PC-3 (cell line): ENCODE data around the gene C2. TPM values are rescaled to one million over a fixed set of nuclear protein-coding genes. Genes with fewer than 3 reads are reported as not detected.

Experiments
- ATAC-seq: fragments of 200-7000 bp; cut with Tn5 transposase; 2 replicates; pipeline ENCODE4 v1.9.1; 2020; ENCODE audit warnings: mild to moderate bottlenecking, moderate library complexity
- BruUV-seq: library from RNA; stranded (reverse); fragments of 400-500 nt; replicated peaks from 2 replicates; lab custom pipeline; 2021; lab: Mats Ljungman, UMichigan
- CTCF ChIA-PET: fragments of 300-600 bp; sonication (Branson Sonifier 250); formaldehyde crosslinking; loops from one replicate; lab custom pipeline; 2022; ENCODE audit warnings: antibody characterized with exemption; lab: Charles Lee
- POLR2A ChIA-PET: fragments of 300-600 bp; sonication (Branson Sonifier 250); formaldehyde crosslinking; loops from one replicate; lab custom pipeline; 2022; ENCODE audit warnings: antibody characterized with exemption; ENCODE audit not compliant: unreplicated experiment; lab: Charles Lee
- DNase-seq: peaks from one replicate; pipeline ENCODE4 v3.0.0-alpha.2; 2015
- H2AFZ ChIP-seq: fragments of 300-600 bp; sonication (generic); 2 replicates; pipeline ENCODE4 v1.6.0; 2016; ENCODE audit warnings: antibody characterized with exemption, low read length
- H3F3A ChIP-seq: fragments of 300-600 bp; sonication (generic); one replicate; pipeline ENCODE4 v1.6.0; 2017; ENCODE audit warnings: antibody characterized with exemption, low read length, control low read depth, mild to moderate bottlenecking; ENCODE audit not compliant: unreplicated experiment
- H3K27ac ChIP-seq: fragments of 300-600 bp; sonication (generic); 2 replicates; pipeline ENCODE4 v1.5.1; 2016; ENCODE audit warnings: mild to moderate bottlenecking, low read length
- H3K27me3 ChIP-seq: fragments of 300-600 bp; sonication (generic); 2 replicates; pipeline ENCODE4 v1.6.1; 2016; ENCODE audit warnings: low read length, mixed read lengths
- H3K36me3 ChIP-seq: fragments of 300-600 bp; sonication (generic); 2 replicates; pipeline ENCODE4 v1.6.1; 2016; ENCODE audit warnings: low read depth, mixed run types, low read length, mixed read lengths
- H3K4me1 ChIP-seq: fragments of 300-600 bp; sonication (generic); 2 replicates; pipeline ENCODE4 v1.5.1; 2016; ENCODE audit warnings: low read length; ENCODE audit not compliant: insufficient read depth
- H3K4me2 ChIP-seq: fragments of 300-600 bp; sonication (generic); 2 replicates; pipeline ENCODE4 v1.6.0; 2016; ENCODE audit warnings: low read length
- H3K4me3 ChIP-seq: fragments of 300-600 bp; sonication (generic); 2 replicates; pipeline ENCODE4 v1.5.1; 2016; ENCODE audit warnings: mild to moderate bottlenecking, low read length, mixed read lengths
- H3K79me2 ChIP-seq: fragments of 300-600 bp; sonication (generic); 2 replicates; pipeline ENCODE4 v1.6.1; 2017; ENCODE audit warnings: low read length, mixed read lengths
- H3K9ac ChIP-seq: fragments of 300-600 bp; sonication (generic); 2 replicates; pipeline ENCODE4 v1.6.0; 2016; ENCODE audit warnings: mild to moderate bottlenecking, low read length
- H3K9me2 ChIP-seq: fragments of 300-600 bp; sonication (generic); replicated peaks from 2 replicates; pipeline ENCODE4 v1.6.1; 2016; ENCODE audit warnings: mixed run types, low read length, mixed read lengths
- H3K9me3 ChIP-seq: fragments of 300-600 bp; sonication (generic); 2 replicates; pipeline ENCODE4 v1.6.1; 2016; ENCODE audit warnings: low read length, mixed read lengths
- H4K20me1 ChIP-seq: fragments of 300-600 bp; sonication (generic); 2 replicates; pipeline ENCODE4 v1.6.1; 2016; ENCODE audit warnings: low read length, mixed read lengths
- CTCF ChIP-seq: fragments of 300-600 bp; sonication (generic); conservative IDR thresholded peaks from 2 replicates; pipeline ENCODE4 v1.5.1; 2017; ENCODE audit warnings: antibody characterized with exemption, low read depth, mild to moderate bottlenecking, low read length
- EZH2 ChIP-seq: fragments of 300-600 bp; sonication (generic); IDR thresholded peaks from one replicate; pipeline ENCODE4 v1.6.1; 2017; ENCODE audit warnings: antibody characterized with exemption, mild to moderate bottlenecking, low read length; ENCODE audit not compliant: unreplicated experiment
- EZH2phosphoT487 ChIP-seq: fragments of 300-600 bp; sonication (generic); IDR thresholded peaks from 2 replicates; pipeline ENCODE4 v1.6.1; 2018; ENCODE audit warnings: mild to moderate bottlenecking, antibody characterized with exemption, low read length, borderline replicate concordance
- intact Hi-C: fragments of 100-400 bp; cut with micrococcal nuclease; formaldehyde crosslinking; loops from 2 replicates; pipeline ENCODE4 v1.9.0; 2023
- total RNA-seq: library from RNA; depleted of rRNA; stranded (reverse); fragments of >200 nt; gene quantifications from 2 replicates; pipeline ENCODE4 v1.2.3, GENCODE V29; 2014

C2 gene
- total RNA-seq, 1 experiment from 2014 or later: not detected

GRCh38 chr6:31884528-31885035 lies 42.9 kb upstream of the C2 start:
- ChIA-PET CTCF (no interaction called here), POLR2A (interaction anchor here (1.1 kb wide), 1 partner anchor 9 kb away, joined by 3 read pairs; no protein-coding TSS in a partner anchor)
- DNase-seq (no peak), ATAC-seq (no peak)
- no peak overlapping the region for H2AFZ ChIP-seq
- H3K4me2 ChIP-seq: no peak overlapping the region
- no peaks in the 10 kb centered on the region for H3F3A ChIP-seq
- no peaks in the 10 kb centered on the region for H4K20me1 ChIP-seq
- no peak overlapping the region for H3K4me3 ChIP-seq
- intact Hi-C loops: no loop called here
- TF ChIP-seq EZH2 (no peak), CTCF (no peak)
- H3K27me3 ChIP-seq: no peaks in the 10 kb centered on the region
- peaks cover 60% of the 10 kb centered on the region for H3K36me3 ChIP-seq
- no peaks in the 10 kb centered on the region for H3K9me3 ChIP-seq
- no peak overlapping the region for H3K9ac ChIP-seq
- no peak overlapping the region for H3K27ac ChIP-seq
- H3K4me1 ChIP-seq: peaks cover 2% of the 10 kb centered on the region
- no peaks in the 10 kb centered on the region for H3K79me2 ChIP-seq
- no peaks in the 10 kb centered on the region for H3K9me2 ChIP-seq
- no TSS peak for BruUV-seq

- TF ChIP-seq EZH2 (no peak), CTCF (no peak), EZH2phosphoT487 (no peak)
- ChIA-PET CTCF (no interaction called here), POLR2A (no interaction called here)
- no peak for DNase-seq
- intact Hi-C loops: no loop called here
- Histone ChIP-seq H3K9me3 (no peaks in the 10 kb centered on the region), H3K4me2 (no peak overlapping the region), H3K4me1 (no peaks in the 10 kb centered on the region), H3K27me3 (no peaks in the 10 kb centered on the region), H3K9ac (no peak overlapping the region), H3F3A (no peaks in the 10 kb centered on the region), H4K20me1 (no peaks in the 10 kb centered on the region), H3K9me2 (no peaks in the 10 kb centered on the region), H3K79me2 (no peaks in the 10 kb centered on the region), H3K36me3 (peaks cover 52% of the 10 kb centered on the region), H3K27ac (no peak overlapping the region), H2AFZ (no peak overlapping the region), H3K4me3 (no peak overlapping the region)
- no peak for ATAC-seq
- no TSS peak for BruUV-seq
Measured at GRCh38 chr6:31886541-31886991, 41.0 kb upstream of the C2 start.

GRCh38 chr6:31887173-31888007 lies 40.1 kb upstream of the C2 start:
- ChIA-PET CTCF (interaction anchor here (0.6 kb wide), 2 partner anchors 10 to 31 kb away, joined by 4 to 7 read pairs; partner anchors contain the start of gene EHMT2), POLR2A (no interaction called here)
- no peak for TF ChIP-seq EZH2phosphoT487
- no peak for TF ChIP-seq EZH2
- no peak for TF ChIP-seq CTCF
- Histone ChIP-seq H3K9me2 (no peaks in the 10 kb centered on the region), H2AFZ (no peak overlapping the region), H3K9ac (no peak overlapping the region), H3K4me2 (no peak overlapping the region), H4K20me1 (no peaks in the 10 kb centered on the region), H3K36me3 (peaks cover 60% of the 10 kb centered on the region), H3K4me1 (no peaks in the 10 kb centered on the region), H3K9me3 (no peaks in the 10 kb centered on the region), H3K27me3 (no peaks in the 10 kb centered on the region), H3K4me3 (no peak overlapping the region), H3K79me2 (no peaks in the 10 kb centered on the region), H3F3A (no peaks in the 10 kb centered on the region), H3K27ac (no peak overlapping the region)
- BruUV-seq: no TSS peak
- ATAC-seq: no peak
- intact Hi-C loops: no loop called here
- DNase-seq: no peak
